Choroid plexus epithelial cell (primary cell): ENCODE data around the gene COL5A1.
A peak's percentile ranks its signal among the peaks of the same experiment; 100 is the strongest.

Source experiments
- DNase-seq: peaks from one replicate; pipeline ENCODE4 v3.0.0-alpha.2; 2010; ENCODE audit warnings: low read depth
- H3K4me3 ChIP-seq: 2 replicates; pipeline ENCODE4 v1.5.1; 2011; ENCODE audit warnings: low read depth, mild to moderate bottlenecking, control low read depth, low read length, moderate library complexity
- TF ChIP-seq, protein P1 (sequence below): conservative IDR thresholded peaks from 2 replicates; pipeline ENCODE4 v1.5.1; 2011; ENCODE audit warnings: low read depth, mild to moderate bottlenecking, control low read depth, inconsistent platforms, low read length, moderate library complexity

COL5A1 gene

DNA sequence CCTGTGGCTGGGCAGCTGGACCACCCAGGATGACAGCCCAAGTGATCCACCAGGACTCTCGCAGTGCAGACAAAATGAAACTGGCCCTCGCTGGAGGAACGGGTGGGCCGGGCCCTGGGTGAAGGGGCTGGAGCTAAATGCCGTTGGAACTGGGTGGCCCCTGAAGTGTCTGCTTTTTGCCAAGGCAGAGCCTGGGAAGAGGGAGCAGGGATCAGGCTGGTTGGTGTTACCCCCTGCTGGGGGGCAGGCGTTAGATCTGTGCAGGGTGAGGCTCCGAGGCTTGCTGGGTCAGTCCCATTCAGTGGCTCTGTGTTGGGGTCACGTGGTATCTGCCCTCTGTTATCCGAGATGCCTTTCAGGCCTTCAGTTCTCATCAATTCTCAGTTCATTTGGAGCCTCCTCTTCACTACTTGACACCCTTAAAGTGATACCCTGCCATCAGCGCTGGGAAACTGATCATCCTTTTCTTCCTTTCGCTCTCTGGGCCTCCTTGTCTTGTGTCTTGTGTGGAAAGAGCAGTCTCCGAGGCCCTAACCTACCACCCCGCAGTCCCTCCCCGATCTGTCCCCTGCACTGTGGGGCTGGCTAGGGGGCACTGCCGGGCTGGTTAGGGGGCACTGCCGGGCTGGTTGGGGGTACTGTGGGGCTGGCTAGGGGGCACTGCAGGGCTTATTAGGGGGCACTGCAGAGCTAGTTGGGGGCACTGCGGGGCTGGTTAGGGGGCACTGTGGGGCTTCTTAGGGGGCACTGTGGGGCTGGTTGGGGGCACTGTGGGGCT is 37.3 kb downstream of the COL5A1 start:
- TF ChIP-seq, protein P1, sequence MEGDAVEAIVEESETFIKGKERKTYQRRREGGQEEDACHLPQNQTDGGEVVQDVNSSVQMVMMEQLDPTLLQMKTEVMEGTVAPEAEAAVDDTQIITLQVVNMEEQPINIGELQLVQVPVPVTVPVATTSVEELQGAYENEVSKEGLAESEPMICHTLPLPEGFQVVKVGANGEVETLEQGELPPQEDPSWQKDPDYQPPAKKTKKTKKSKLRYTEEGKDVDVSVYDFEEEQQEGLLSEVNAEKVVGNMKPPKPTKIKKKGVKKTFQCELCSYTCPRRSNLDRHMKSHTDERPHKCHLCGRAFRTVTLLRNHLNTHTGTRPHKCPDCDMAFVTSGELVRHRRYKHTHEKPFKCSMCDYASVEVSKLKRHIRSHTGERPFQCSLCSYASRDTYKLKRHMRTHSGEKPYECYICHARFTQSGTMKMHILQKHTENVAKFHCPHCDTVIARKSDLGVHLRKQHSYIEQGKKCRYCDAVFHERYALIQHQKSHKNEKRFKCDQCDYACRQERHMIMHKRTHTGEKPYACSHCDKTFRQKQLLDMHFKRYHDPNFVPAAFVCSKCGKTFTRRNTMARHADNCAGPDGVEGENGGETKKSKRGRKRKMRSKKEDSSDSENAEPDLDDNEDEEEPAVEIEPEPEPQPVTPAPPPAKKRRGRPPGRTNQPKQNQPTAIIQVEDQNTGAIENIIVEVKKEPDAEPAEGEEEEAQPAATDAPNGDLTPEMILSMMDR = no peak
- no peak for DNase-seq
- no peak overlapping the region for H3K4me3 ChIP-seq

DNA sequence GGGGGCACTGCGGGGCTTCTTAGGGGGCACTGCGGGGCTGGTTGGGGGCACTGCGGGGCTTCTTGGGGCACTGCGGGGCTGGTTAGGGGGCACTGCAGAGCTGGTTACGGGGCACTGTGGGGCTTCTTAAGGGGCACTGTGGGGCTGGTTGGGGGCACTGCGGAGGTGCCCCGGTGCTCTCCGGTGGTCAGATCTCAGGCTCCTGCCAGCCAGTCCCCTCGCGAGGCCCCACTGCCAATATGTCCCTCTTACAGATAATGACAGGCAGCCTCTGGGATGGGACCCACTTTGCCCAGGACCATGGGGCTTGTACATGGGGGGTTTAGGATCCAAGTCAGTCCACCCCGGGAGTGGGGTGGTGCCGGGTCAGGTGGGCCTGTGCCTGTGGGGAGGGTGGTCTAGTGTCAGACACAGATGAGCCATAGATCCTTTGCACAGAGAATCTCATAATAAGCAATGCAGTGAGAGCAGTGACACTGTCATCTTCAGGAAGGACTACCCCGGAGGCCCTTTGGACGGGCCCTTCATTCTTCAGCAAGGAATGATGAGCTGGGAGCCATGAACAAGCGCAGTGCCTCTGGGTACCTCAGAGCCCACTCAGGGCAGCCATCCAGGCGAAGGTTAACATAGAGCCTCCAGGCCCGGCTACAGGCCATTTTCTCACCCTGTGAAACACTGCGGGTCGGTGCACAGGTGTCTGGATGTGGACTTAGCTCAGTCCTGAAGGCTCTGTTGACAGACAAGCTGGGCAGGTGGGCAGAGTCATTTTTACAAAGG is 38.2 kb downstream of the COL5A1 start:
- no peak overlapping the region for H3K4me3 ChIP-seq
- DNase-seq = no peak
- TF ChIP-seq, protein P1 = no peak

DNA sequence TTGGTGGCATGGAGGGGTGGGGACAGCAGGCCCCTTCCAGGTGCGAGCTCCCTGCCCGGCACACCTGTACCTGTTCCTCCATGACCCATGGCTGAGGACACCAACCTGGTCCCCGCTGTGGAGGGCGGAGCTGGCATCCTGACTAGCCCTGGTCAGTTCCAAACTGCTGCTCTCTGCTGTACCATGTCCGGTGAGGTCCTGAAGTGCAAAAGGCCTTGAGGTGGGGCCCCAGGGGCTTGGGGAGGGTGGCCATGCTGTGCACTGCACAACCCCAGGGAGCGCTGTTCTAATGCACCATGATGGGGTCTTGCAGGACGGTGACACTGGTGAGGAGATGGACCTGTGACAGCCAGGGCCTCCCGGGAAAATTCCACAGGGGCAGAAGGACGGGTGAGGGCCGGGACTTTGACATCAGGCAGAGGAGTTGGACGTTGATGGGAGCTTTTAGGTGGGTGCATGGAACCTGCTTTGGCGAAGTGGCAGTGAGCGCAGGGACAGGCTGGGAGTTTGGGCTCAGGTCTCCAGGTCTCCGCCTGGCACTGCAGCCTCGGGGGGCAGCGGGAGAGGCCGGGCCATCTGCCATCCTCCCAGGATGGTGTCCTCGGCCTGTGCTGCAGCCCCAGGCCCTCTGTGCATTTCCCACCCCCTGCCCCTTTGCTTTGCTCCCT is 38.9 kb downstream of the COL5A1 start:
- H3K4me3 ChIP-seq = no peak overlapping the region
- DNase-seq = no peak
- TF ChIP-seq, protein P1 = no peak

DNA sequence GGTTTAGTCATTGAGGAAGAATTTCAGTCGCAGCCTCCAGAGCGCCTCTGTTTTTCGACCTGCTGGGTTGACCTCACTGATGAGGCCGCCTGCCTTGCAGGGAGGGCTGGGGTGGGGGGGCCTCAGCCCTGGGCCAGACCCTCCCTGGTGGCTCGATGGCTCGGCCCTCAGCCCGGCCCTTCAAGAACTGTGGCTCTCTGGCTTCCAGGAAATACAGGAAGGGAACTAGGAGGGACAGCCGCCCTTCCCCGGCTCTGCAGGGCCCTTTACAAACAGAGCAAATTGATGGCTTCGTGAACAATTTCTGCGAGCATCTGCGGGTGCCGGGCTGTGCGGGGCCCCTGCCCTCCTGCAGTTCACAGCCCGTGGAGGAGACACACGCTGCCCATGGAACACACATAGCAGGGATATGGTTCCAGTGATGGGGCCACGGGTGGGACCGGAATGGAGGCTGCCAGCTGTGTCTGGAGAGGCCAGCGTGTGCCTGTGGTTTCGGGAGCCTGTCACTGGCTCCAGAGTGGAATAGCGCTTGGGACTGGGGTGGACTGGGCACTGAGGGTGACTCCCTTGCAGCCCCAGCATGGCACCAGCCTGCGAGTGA is 39.6 kb downstream of the COL5A1 start:
- peak; percentile 69 for DNase-seq
- H3K4me3 ChIP-seq = no peak overlapping the region
- TF ChIP-seq, protein P1 = no peak

DNA sequence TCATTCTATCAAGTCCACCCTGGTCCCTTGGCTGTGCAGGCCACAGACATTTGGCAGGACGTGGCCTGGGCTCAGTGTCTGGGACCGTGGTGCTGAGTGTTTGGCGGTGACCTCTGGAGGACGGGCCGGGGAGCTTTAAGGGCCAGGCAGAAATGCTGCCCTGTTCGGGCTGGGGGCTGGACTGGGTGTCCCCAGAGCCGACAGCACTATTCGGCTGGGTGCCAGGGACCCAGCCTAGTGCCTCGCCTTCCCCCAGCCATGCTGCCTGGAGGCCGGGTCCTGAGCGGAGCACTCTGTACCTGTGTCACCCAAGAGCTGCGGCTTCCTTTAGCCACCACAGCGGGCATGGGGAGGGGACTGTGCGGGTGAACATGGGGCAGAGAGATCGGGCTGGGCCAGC is 40.4 kb downstream of the COL5A1 start:
- DNase-seq = no peak
- no peak overlapping the region for H3K4me3 ChIP-seq
- TF ChIP-seq, protein P1 = no peak

DNA sequence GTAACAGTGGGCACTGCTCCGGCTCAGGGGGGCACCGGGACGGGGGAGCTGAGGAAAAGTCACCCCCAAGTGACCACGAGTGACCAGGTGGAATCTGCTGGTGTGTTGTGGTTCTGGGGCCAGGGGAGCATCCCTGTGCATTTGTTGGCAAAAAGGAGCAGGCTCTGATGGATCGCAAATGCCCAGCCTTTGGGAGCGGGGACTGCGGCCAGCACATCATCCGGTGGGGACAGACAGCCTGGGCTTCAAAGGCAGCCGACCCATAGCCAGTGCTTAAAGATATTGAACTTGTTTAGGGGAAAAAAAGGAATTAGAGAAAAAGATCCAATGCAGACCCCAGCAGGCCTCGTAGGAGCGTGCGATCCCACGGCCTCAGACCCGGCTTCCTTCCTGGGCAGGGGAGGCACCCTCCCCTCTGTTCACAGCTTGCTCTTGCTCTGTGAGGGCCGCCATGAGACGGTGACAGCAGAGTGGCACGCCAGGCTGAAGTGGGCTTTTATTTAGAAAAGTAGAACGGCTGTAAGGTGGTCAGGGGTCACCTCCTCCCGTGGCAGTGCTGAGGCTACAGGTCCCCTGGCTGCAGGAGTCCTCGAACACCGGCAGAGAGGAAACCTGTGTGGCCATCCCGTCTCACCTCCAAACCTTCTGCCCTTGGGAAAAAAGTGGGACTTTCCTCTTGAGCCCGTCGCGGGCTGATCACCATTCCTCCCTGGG is 41.2 kb downstream of the COL5A1 start:
- no peak for DNase-seq
- TF ChIP-seq, protein P1 = no peak
- no peak overlapping the region for H3K4me3 ChIP-seq
